ENCODE measurements around the gene CAPN11.
"Not testable (repeated sequence)": the region's sequence is repeated elsewhere in the genome, so short reads cannot be mapped to it uniquely, and the experiment has no call there.

Gene CAPN11

DNA sequence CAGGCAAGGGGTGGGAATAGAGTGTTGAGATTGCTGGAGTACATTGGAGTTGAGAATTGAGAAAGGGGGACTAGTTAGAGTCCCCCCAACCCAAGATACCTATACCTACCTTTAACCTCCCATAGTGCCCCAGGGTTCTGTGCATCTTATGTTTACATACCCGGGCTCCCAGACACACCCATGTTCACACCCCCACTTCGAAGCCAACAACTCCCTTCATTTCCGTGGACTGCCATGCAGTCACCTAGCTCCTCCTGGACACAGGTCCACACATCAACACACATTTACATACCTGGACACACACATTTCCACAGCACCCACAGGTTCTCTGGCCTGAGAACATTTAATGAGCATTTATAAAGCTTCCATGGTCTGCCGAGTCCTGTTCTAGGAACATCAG lies 26.1 kb upstream of the CAPN11 start:
- DNase-seq, result no peak

DNA sequence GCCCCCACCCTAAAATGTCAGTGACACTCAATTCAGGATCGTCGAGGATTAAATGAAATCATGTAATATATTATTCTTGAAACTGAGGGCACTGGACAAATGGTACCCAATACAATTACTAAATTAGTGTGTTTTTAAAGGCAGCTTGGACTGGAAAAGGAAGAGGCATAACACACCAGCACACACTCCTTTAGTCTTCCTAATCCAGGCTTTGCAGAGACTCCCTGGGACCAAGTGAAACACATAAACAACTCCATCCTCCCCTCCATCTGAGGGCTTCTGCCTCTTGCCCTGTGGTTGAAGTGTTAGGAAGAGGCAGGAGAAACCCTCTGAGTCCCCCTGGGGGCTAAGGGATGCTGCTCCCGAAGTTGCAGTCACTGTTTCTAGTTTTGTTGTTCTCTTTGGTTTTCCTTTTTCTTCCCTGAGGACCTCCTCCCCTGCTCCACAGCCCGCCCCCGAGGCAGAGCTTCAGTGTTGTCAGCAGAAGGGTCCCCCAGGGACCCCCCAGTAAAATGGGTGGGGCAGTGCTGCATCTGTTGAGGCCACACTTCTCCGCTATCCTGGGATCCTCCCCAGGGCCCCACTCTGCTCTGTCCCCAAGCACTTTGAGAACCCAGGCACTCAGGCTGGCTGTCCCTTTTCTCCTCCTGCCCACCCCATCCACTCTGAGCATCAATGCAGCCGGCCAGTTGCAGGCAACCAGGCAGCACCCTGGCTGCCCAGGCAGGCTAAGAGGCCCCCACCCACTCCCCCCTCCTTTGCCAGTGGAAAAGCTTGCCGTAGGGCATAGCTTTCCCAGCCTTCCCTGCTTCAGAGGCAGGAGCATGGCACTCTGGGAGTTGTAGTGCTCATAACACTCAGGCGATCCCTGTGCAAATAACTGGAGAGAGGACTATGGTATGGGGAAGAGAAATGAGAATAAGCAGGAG lies 25.4 kb upstream of the CAPN11 start:
- no peak for DNase-seq

DNA sequence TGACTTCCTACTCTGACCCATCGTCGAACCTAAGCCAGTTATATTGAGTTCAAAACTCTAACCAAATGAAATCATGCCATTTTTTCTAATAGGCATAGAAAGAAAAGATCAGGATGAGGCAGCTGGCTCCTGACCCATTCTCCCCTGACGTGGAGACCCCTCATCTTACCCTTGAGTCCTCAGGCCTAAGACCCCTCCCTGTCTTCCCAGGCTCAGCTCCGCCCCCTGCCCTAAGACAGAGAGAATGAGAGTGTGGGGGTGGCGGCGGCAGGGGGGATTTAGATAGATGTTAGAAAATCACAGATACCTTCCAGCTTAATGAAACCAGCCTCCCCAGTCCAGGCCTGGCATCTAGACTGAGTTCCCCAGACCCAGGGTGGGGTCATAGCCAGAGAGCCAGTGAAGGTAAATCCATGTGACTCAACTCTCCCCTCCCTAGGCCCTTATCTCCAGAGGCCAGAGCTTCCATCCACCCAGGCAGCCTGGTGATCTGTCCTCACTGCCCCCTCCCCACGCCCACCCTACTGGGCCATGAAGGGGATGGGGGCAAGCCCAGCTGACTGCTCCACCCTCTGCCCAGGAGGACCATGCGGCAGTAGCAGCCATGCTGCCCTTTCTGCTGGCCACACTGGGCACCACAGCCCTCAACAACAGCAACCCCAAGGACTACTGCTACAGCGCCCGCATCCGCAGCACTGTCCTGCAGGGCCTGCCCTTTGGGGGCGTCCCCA lies 24.5 kb upstream of the CAPN11 start:
- DNase-seq, result no peak

DNA sequence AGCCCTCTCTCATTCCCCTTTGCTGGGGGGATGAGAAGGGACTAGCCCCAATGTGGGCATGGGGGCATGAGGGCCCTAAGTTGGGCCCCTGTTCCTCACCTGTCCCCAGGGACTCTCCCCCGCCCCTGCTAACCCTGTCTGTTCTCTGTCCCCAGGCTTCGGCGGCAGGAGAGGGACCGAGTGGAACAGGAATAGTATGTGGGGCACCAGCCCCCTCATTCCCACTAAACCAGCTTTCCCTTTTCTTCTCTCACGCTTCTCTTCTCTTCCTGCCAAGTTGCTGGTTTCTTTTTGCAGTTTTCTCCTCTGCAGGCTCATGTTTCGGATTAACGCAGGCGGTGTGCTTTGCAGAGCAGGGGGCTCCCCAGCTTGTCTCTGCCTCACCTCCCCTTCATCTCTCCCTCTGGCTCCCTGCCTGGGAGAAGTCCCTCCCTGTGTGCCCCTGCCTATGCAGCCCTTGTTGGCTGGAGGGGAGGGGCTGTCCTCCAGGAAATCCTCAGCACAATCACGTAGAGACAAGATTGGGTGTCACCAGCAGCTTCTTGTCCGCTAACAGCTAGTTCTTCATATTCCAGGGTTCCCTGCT lies 23.4 kb upstream of the CAPN11 start:
- DNase-seq, result no peak

DNA sequence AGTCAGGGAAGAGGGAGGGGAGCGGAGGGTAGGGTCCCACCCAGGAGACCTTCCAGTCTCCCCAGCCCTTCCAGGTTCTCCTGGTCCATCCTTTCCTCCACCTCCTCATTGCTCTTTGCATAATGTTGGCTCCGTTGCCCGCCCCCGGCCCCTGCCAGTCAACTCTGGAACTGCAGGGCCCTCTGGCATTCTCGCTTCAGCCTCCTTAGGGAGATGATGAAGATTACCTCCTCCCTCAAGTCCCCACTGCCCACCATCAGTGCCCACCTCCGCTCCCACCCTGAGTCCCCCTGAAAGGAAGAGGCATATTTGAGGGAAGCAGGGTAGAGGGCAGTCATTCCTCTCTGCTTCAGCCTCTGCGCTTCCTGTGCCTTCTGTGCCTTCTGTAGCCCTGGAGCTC lies 22.7 kb upstream of the CAPN11 start:
- DNase-seq, result no peak

DNA sequence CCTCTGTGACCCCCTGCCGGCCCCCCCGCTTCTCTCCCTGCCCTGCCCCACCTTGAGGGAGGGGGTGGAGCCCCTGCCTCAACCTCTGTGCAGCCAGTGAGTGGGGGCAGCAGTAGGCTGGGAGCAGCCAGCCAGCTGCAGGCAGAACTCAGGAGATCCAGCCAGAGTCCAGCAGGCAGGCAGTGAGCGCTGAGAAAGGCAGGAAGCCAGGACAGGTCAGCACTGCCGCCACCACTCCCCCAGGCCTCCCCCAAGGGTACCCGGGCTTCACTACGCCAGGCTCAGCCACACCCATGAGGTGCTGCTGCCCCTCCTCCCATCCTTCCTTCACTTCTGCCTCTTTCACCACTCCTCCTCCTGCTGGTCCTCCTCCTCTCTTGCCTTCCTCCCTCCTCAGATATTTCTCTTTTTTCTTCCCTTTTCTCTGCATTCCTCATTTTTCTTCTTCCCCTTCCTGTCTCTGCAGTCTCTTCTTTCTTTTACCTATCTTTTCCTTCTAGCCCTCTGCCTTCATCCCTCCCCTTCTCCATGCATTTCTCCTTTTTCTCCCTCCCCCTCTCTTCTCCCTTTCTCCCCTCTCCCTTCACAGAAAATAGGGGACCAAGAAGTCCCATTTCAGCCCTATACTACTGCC lies 19.8 kb upstream of the CAPN11 start:
- no peak for DNase-seq

DNA sequence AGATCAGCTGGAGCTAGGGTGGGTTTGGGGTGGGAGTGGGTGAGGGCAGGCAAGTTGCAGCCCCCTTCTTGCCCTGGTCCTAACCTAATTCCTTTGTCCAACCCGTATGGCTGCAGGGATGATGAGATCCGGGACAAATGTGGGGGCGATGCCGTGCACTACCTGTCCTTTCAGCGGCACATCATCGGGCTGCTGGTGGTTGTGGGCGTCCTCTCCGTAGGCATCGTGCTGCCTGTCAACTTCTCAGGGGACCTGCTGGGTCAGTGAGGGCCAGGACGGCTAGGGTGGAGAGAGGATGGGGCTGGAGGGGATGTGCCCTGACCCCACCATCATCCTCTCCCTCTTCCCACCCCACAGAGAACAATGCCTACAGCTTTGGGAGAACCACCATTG lies 19.3 kb upstream of the CAPN11 start:
- no peak for DNase-seq

DNA sequence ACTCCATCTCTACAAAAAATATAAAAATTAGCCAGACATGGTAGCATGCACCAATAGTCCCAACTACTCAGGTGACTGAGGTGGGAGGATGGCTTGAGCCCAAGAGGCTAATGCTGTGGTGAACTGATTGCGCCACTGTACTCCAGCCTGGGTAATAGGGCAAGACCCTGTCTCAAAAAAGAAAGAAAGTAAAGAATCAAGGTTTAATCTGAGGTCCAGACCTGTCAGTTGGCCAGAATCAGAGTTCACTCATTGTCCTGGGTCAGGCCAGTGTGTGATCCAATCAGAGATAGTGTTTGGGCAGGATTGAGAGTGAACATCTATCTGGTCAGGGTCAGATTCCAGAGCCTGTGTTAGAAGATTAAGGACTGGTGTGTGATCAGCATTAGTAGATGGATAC lies 15.8 kb upstream of the CAPN11 start:
- no peak for DNase-seq

DNA sequence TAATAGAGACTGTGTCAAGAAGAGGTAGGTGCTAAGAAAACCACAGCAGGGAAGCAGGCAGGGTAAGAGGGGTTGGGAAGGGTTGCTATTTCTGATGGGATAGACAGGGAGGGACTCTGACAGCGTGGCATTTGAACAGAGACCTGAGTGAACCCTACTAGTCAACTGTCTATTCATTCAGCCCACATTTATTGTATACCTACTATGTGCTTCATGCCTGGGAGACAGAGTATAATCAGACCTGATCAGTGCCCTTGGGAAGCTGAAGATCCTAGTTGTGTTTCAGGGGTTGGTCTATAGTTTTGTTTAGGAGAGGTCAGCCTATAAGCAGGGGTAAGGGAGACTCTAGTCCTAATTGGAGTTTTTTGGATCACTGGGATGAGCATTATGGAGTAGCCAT lies 14.9 kb upstream of the CAPN11 start:
- no peak for DNase-seq

DNA sequence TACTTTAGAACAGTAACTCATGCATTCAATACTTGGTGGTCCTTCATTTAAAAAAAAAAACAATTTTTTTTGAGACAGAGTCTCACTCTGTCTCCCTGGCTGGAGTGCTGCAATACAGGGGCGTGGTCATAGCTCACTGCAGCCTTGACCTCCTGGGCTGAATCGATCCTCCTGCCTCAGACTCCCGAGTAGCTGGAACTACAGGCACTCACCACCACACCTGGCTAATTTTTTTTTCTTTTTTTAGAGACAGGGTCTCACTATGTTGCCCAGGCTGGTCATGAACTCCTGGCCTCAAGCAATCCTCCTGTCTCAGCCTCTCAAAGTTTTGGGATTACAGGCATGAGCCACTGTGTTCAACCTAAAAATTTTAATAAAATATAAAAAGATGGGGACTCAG lies 14.1 kb upstream of the CAPN11 start:
- not testable (repeated sequence) for DNase-seq

DNA sequence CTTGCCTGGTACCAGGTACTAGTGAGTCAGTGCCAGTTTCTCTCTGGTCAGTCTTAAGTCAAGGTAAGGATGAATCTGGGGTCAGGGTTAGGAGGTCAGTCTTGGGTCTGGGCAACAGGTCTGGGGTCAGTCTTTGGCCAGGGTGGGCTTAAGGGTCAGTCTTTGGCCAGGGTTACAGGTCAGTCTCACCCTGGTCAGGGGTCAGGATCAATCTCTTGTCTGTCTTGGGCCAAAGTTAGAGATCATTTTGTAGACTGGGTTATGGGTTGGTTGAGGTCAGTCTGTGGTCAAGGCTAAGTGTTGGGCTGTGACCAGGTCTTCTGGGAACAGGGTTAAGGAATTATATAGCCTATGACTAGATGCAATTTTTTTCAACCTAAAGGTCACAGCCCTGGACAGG lies 12.8 kb upstream of the CAPN11 start:
- no peak for DNase-seq

DNA sequence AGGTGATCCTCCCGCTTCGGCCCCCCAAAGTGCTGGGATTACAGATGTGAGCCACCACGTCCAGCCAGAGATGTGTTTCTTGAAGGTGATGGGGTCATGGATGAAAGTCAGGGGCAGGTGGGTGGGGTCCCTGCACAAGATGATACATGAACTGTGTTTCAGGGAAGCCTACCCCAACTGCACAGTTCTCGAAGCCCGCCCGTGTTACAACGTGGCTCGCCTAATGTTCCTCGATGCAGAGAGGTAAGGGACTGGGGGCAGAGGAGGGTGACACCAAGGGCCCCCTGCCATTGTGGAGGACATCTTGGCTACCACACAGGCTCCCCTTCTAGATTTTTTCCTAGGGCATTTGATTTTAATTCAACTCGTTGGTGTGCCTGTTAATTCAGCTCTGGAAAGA lies 11.9 kb upstream of the CAPN11 start:
- no peak for DNase-seq

DNA sequence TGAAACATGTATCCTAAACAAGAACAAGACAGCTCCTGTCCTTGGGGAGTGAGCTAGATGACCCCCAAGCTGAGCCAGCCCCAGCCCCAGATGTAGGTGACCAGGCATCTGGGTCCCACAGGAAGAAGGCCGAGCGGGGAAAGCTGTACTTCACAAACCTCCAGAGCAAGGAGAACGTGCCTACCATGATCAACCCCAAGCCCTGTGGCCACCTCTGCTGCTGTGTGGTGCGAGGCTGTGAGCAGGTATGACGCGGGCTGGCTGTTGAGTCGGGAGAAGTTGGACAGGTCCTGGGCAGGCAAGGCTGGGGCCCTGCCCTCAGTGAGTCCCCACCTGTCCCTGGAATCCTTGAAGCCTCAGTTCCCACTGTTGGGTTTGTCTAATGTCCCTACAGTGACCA lies 11.4 kb upstream of the CAPN11 start:
- DNase-seq, result no peak

DNA sequence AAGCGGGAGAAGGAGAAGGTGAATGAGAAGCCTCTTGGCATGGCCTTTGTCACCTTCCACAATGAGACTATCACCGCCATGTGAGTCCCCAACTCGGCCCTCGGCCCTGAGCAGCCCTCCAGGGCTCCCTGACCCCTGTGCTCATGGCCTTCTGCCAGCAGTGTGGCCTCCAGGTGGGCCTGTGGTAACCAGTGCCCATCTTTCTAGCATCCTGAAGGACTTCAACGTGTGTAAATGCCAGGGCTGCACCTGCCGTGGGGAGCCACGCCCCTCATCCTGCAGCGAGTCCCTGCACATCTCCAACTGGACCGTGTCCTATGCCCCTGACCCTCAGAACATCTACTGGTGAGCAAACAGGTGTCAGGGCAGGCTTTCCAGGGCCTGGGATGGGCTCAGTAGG lies 10.3 kb upstream of the CAPN11 start:
- DNase-seq, result no peak

DNA sequence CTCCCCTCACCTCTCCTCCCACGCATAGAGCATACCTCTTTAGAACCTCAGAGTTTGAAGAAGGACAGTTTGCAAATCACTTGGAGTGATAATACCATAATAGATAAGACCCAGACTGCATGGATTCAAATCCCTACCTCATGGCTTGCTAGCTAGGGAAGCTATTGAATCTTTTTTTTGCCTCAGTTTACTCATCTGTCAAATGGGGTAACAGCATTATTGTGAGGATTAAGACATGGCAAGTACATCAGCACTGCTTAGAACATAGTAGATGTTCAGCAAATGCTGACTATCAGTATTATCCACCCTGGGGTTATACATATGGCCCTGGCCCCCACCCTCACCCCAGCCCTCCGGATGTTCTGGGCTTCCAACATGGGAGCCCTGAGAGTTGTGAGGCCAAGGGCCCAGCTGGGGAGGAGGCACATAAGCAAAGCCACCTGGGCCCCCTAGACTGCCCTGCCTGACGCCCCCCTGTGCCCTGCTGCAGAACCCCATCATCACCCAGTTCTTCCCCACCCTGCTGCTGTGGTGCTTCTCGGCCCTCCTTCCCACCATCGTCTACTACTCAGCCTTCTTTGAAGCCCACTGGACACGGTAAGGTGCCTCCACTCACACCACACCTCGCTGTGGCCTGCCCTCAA lies 9.1 kb upstream of the CAPN11 start:
- DNase-seq, result no peak

DNA sequence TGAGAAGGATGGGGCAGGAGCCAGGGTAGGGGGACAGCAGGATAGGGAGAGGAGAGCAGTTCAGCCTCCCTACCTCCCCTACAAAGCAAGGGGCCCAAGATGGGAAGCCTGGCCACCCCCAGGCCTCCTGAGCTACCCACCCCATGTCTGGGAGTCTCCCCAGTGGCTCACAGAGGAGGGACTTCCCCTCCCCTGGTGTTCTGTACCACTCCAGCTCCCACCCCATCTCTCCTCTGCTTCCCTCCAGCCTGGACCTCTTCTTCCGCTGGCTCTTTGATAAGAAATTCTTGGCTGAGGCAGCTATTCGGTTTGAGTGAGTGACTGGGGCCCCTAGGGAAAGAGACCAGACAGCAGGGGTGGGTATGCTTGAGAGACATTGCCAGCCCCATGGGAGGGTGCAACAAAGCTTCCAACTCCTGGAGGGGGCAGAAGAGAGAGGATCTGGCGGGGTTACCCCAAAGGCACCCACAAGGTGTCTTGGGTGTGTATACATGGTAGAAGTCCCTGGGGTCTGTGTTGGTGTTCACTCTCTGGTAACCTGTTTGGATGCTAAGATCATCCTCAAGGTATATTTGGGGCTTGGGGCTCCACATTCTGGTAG lies 8.2 kb upstream of the CAPN11 start:
- DNase-seq, result no peak

DNA sequence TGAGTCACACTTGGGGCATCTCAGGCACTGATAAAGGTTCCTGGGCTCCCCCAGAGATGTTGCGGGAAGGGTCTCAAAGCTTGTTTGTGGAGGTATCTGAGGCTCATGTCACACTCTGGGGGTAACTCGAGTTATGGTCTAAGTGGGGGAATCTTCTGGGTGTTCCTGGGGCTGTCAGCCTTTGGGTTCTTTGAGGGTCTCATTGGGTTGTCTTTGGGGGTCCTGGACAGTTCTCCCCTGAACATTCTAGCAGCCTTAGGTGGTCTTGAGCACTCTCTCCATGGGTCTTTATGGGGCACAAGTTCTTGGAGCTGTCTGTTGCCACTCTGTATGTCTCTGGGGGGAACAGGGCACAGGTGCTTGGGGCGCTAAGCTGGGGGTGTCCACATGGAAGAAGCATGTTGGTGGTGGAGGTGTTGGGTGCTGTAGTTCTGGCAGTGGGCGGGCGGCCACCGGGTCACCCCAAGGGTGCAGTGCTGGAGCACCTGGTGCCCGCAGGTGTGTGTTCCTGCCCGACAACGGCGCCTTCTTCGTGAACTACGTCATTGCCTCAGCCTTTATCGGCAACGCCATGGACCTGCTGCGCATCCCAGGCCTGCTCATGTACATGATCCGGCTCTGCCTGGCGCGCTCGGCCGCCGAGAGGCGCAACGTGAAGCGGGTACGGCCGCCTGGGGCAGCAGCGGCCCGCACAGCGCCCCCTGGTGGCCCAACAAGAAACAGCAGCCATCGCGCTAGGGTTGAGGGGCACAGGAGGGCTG lies 7.1 kb upstream of the CAPN11 start:
- no peak for DNase-seq

DNA sequence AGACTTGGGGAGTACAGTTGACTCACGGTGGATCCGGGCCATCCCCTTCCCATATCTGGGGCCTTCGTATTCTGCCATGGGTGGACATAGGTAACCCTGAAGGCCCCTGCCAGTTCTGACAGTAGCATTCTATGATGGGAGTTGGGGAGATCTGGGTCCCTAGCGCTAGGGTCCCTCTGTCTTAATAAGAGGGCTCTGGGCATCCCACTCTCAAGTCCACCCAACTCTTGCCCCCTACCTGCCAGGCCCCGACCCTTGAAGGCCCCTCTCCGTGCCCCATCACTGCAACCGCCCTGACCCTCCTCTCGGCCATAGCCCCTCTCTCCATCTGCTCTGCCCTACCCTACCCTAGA lies 6.5 kb upstream of the CAPN11 start:
- DNase-seq, result no peak

DNA sequence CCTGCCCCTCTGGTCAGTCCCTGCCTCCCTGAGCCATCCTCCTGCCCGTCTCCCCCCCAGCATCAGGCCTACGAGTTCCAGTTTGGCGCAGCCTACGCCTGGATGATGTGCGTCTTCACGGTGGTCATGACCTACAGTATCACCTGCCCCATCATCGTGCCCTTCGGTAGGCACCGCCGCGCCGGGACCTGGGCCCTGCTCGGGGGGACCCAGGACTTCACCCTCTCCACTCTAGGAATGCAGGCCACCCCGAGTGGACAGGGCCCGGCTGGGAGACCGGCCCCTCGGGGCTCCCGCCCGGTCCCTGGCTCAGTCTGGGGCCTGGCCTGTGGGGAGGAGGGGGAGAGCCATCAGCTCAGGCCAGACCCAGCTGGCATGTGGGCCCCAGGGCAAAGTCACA lies 6.1 kb upstream of the CAPN11 start:
- no peak for DNase-seq

DNA sequence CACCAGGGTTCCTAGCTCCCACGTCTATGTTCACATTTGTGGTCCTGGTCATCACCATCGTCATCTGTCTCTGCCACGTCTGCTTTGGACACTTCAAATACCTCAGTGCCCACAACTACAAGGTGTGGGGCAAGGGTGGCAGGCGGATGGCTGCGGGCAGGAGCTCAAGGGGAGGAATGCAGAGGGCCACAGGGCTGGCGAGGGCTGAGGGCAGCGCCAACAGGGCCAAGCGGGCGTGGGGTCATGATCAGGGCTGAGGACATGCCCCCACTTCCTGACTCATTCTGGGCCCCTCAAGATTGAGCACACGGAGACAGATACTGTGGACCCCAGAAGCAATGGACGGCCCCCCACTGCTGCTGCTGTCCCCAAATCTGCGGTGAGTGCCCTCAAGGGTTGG lies 4.6 kb upstream of the CAPN11 start:
- no peak for DNase-seq

DNA sequence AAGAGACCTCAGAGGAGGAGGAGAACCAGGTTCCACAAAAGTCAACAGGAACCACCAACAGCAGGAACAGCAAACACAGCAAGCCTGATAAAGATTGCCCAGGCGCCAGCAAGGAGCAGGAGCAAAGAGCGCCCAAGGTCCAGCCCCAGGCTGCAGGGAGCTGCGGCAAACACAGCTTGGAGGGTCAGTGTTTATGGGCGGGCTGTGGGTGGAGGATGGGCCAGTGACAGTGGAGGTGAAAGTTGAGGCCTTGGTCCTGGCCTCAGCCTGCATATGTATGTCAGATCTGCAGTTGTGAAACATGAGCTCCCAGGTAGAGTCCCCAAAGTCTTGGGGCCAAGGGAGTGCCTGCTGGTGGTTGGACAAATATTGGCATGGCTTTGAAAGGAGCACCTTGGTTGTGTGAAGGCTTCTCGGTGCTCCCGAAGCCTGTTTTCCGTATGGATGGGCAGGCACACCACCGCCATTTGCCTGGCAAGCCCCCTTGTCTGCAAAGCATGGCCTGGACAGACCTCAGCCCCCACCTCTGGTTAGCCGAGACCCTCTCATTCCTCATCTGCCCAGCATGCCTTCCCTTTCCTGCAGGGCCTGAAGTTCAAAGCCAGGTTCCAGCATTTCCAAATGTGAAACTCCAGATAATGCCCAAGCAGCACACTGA lies 2.0 kb upstream of the CAPN11 start:
- DNase-seq, result no peak

DNA sequence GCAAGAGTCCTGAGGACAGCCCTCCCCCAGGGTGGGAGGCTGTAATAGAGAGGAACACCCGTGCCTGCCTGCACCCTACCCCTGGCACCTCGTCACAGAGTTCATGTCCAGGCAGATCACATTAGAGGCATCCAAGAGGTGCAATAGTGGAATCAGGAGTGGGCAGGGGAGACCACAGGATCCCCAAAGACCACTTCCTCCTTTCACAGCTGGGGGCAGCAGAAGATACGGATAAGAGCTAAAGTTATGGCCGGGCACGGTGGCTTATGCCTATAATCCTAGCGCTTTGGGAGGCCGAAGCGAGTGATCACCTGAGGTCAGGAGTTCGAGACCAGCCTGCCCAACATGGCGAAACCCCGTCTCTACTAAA lies 1.5 kb upstream of the CAPN11 start:
- DNase-seq, result no peak

All from NCI-H446 treated with DMSO at 0.1 percent for 48 hours (cell line).